Stimulated activated CD4-positive, alpha-beta T cell treated with anti-CD3 and anti-CD28 coated beads, Interleukin-4, amount 100 ng/mL, for 4 hours (primary cell): ENCODE measurements around the gene GALM.
"Not testable (repeated sequence)": the region's sequence is repeated elsewhere in the genome, so short reads cannot be mapped to it uniquely, and the experiment has no call there.

ENCODE experiments used
- DNase-seq, 2 experiments: peaks; one replicate each; pipeline ENCODE4 v3.0.0-alpha.2; 2020

Gene GALM

GRCh38 chr2:38665854-38666555 lies at the start of gene GALM:
Gene GALM (plus strand): TSS chr2:38666114. CDS start chr2:38666162, 48 bp downstream.
- DNase-seq: no peak

- no peak for DNase-seq
These were observed 48.6 kb upstream of the GALM start for GRCh38 chr2:38617301-38617700.

- no peak for DNase-seq
These were observed 46.3 kb upstream of the GALM start for GRCh38 chr2:38619458-38620164.

GRCh38 chr2:38620282-38620977 lies 45.5 kb upstream of the GALM start:
- DNase-seq: no peak

GRCh38 chr2:38621018-38621417 lies 44.9 kb upstream of the GALM start:
- no peak for DNase-seq

GRCh38 chr2:38622210-38622609 lies 43.7 kb upstream of the GALM start:
- no peak for DNase-seq

GRCh38 chr2:38626326-38627035 lies 39.4 kb upstream of the GALM start:
- DNase-seq: peak in 1 of 2 experiments; percentile 32

- DNase-seq: no peak
These were observed 38.5 kb upstream of the GALM start for GRCh38 chr2:38627391-38627790.

- DNase-seq: no peak
These were observed 36.2 kb upstream of the GALM start for GRCh38 chr2:38629684-38630083.

- no peak for DNase-seq
These were observed 33.9 kb upstream of the GALM start for GRCh38 chr2:38631976-38632375.

GRCh38 chr2:38632980-38633379 lies 32.9 kb upstream of the GALM start:
- DNase-seq: no peak

- no peak for DNase-seq
These were observed 32.0 kb upstream of the GALM start for GRCh38 chr2:38633895-38634294.

- DNase-seq: no peak
These were observed 31.2 kb upstream of the GALM start for GRCh38 chr2:38634684-38635083.

- DNase-seq: no peak
These were observed 30.8 kb upstream of the GALM start for GRCh38 chr2:38635139-38635538.

GRCh38 chr2:38636069-38636468 lies 29.8 kb upstream of the GALM start:
- no peak for DNase-seq

GRCh38 chr2:38642373-38643017 lies 23.4 kb upstream of the GALM start:
- DNase-seq: not testable (repeated sequence)

GRCh38 chr2:38643021-38643671 lies 22.8 kb upstream of the GALM start:
- no peak for DNase-seq

- DNase-seq: not testable (repeated sequence)
These were observed 22.0 kb upstream of the GALM start for GRCh38 chr2:38643683-38644511.

- no peak for DNase-seq
These were observed 17.7 kb upstream of the GALM start for GRCh38 chr2:38648107-38648761.

GRCh38 chr2:38649176-38649728 lies 16.7 kb upstream of the GALM start:
- no peak for DNase-seq
